ENCODE results near the gene ELMO2. TPM values are rescaled to one million over a fixed set of nuclear protein-coding genes. Genes with fewer than 3 reads are reported as not detected.

The ELMO2 gene
- total and polyA plus RNA-seq, 9 of the 15 experiments (the other 6 are each of a cell fraction or from before 2014, with no cell fraction given): 7.5 to 21.5 (median 15.9) TPM

DNA sequence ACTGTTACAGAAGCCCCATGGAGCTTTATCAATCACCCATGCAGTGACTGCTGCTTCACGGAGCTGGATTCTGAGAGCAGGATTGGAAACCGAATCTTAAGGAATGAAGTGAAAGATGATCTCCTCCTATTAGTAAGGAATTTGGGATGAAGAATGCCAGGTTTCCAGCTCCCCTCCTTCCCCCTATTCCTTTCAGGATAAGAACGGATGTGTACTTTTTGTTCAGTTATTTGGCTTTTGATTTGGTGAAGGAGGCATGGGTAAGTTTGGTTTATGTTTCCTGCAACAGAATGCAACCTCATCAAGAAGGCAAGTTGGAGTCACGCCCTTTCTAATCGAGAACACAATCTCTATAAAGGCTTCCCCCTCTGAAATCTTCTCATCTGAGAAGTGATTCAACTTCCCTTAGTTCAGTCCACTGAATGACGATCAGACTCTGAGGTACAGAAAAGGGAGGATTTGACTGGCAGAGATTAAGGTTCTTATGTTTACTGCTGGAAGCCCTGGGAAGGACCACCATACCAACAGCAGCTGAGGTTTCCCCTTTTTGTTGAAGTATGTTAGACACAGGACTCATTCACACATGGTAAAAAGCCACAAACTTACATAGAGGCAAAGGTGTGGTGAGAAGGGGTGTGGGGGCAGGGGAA, 5.5 kb downstream of the ELMO2 start:
- in situ Hi-C loops (cut with MboI) (loop anchor here (5.0 kb wide), 1 partner anchor 34 kb away; no protein-coding TSS in a partner anchor), intact Hi-C loops (cut with micrococcal nuclease) (no loop called here)
- DNase-seq (ENCODE audit: extremely low read depth in 1 of 4, low spot score in 3 of 4) (peak in 1 of 4 experiments; percentile 17), FAIRE-seq (no peak), ATAC-seq (peak; percentile 42; the same call in 2 of the 3 replicates)
- BruUV-seq (replicated peaks): no TSS peak
- Histone ChIP-seq H2AFZ (ENCODE audit: low read depth, low read length) (no peak overlapping the region), H3K36me3 (ENCODE audit: control insufficient read depth, insufficient read depth, low read length) (peaks cover 12% of the 10 kb centered on the region; the same call in 1 of the 3 replicates), H3K27me3 (ENCODE audit: control insufficient read depth in 2 of 2, insufficient read depth in 2 of 2, low read length in 2 of 2) (no peaks in the 10 kb centered on the region), H3K9me1 (ENCODE audit: control insufficient read depth, insufficient read depth, low read length) (no peaks in the 10 kb centered on the region), H3K9ac (ENCODE audit: insufficient read depth in 1 of 2, low read depth in 2 of 2, low read length in 2 of 2) (no peak overlapping the region), H3K4me2 (ENCODE audit: insufficient read depth, low read length) (no peak overlapping the region), H3K4me3 (no peak overlapping the region), H3K9me3 (replicated peaks; ENCODE audit: control insufficient read depth, insufficient read depth, low read depth, low read length) (no peaks in the 10 kb centered on the region), H3K27ac (ENCODE audit: extremely low read depth, low read depth, low read length) (no peak overlapping the region), H4K20me1 (replicated peaks; ENCODE audit: control insufficient read depth, insufficient read depth, low read length) (peaks cover 14% of the 10 kb centered on the region; the same call in 1 of the 2 replicates), H3K79me2 (ENCODE audit: control insufficient read depth, insufficient read depth, low read length) (peaks cover 15% of the 10 kb centered on the region), H3K4me1 (replicated peaks in 1 of 2; ENCODE audit: control insufficient read depth in 2 of 2, insufficient read depth in 2 of 2, low read length in 2 of 2) (peaks cover 16 to 26% of the 10 kb centered on the region in 2 experiments)
- no peak for TF ChIP-seq CBX5 (IDR thresholded peaks at IDR 0.05; ENCODE audit: borderline replicate concordance, low read depth)
- TF ChIP-seq C11orf30 (IDR thresholded peaks at IDR 0.05; ENCODE audit: low read depth): peak; percentile 35; the same call in 1 of the 2 replicates
- TF ChIP-seq KLF1 (tag; IDR thresholded peaks at IDR 0.05): 0 out of 2 replicates have a peak, but pooled peaks have one; percentile 43
- TF ChIP-seq, protein P1, sequence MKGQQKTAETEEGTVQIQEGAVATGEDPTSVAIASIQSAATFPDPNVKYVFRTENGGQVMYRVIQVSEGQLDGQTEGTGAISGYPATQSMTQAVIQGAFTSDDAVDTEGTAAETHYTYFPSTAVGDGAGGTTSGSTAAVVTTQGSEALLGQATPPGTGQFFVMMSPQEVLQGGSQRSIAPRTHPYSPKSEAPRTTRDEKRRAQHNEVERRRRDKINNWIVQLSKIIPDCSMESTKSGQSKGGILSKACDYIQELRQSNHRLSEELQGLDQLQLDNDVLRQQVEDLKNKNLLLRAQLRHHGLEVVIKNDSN (CRISPR knock-in tag; IDR thresholded peaks at IDR 0.05): no peak
- 0 out of 2 replicates have a peak, but pooled peaks have one; percentile 24 for TF ChIP-seq NFE2 (IDR thresholded peaks at IDR 0.05; ENCODE audit: low read depth)
- TF ChIP-seq EP300 (IDR thresholded peaks at IDR 0.05; ENCODE audit: low read length): peak; percentile 20; the same call in 1 of the 2 replicates
- TF ChIP-seq RCOR1 (IDR thresholded peaks at IDR 0.05; ENCODE audit: borderline replicate concordance in 1 of 2, low read depth in 2 of 2, low read length in 2 of 2): 0 out of 4 replicates have a peak, but pooled peaks of 1 of the 2 experiments have one; percentile 19
- TF ChIP-seq GATA2 (CRISPR knock-in tag; IDR thresholded peaks at IDR 0.05): peak; percentile 42
- peak; percentile 22; the same call in 1 of the 2 replicates for TF ChIP-seq MAFK (IDR thresholded peaks at IDR 0.05; ENCODE audit: low read length)
- ChIA-PET POLR2A (interaction anchor here (1.0 to 2.3 kb wide), 4 partner anchors 15 to 43 kb away, joined by 3 to 7 read pairs (median 4); no protein-coding TSS in a partner anchor), CTCF (ENCODE audit: low intra/inter-chr PET ratio) (no interaction called here)
- 16% methylated on average over 6 of the region's 6 CpGs for WGBS (ENCODE audit: insufficient coverage, low coverage, missing lambda C conversion rate)
